Measurements from ENCODE around the gene BCL2L14. TPM values are rescaled to one million over a fixed set of nuclear protein-coding genes. Genes with fewer than 3 reads are reported as not detected.

Gene BCL2L14
- total and polyA plus RNA-seq, 2 donors (not counting 1 experiment from before 2014, with no cell fraction given) = 0.04 TPM; not detected in 1

- no peak overlapping the region for H3K27ac ChIP-seq (ENCODE audit: low read length in 2 of 2)
- no peaks in the 10 kb centered on the region for H3K9me3 Mint-ChIP-seq (ENCODE audit: insufficient read depth)
- H3K9me3 ChIP-seq (ENCODE audit: control extremely low read depth in 1 of 3, control insufficient read depth in 2 of 3, insufficient read depth in 1 of 3, low read length in 2 of 3) = no peaks in the 10 kb centered on the region
- peaks cover 0 to 11% (median 0%) of the 10 kb centered on the region in 4 experiments for H3K27me3 ChIP-seq (replicated peaks in 1 of 4; ENCODE audit: control extremely low read depth in 1 of 4, control insufficient read depth in 3 of 4, insufficient read depth in 4 of 4, low read length in 3 of 4)
- no peak overlapping the region for H3K27ac Mint-ChIP-seq
- no peak overlapping the region for H3K4me3 ChIP-seq (ENCODE audit: control extremely low read depth in 1 of 5, extremely low read depth in 1 of 5, insufficient read depth in 1 of 5, low read depth in 2 of 5, low read length in 4 of 5)
- ATAC-seq (ENCODE audit: low read depth) (no peak), DNase-seq (no peak)
- 100% methylated on average over 1 of the region's 2 CpGs for WGBS (ENCODE audit: insufficient coverage)
- H3K4me3 Mint-ChIP-seq = no peak overlapping the region
- no peak overlapping the region for H3K9ac ChIP-seq (ENCODE audit: low read length)
- H3K36me3 ChIP-seq (replicated peaks in 1 of 2; ENCODE audit: control extremely low read depth in 1 of 2, control insufficient read depth in 1 of 2, extremely low read depth in 1 of 2, insufficient read depth in 2 of 2, low read length in 1 of 2) = no peaks in the 10 kb centered on the region
- intact Hi-C loops (cut with micrococcal nuclease) = no loop called here
- H3K4me1 ChIP-seq (ENCODE audit: control insufficient read depth in 2 of 2, insufficient read depth in 2 of 2, low read length in 2 of 2) = no peaks in the 10 kb centered on the region
- H3K27me3 Mint-ChIP-seq = peaks cover 21% of the 10 kb centered on the region
- H3K4me2 ChIP-seq (replicated peaks; ENCODE audit: low read depth, low read length, poor library complexity, severe bottlenecking) = no peak overlapping the region
- no peaks in the 10 kb centered on the region for H3K79me2 ChIP-seq (ENCODE audit: control insufficient read depth, insufficient read depth, low read length)
- CTCF ChIA-PET = no interaction called here
- H4K20me1 ChIP-seq (ENCODE audit: control insufficient read depth, insufficient read depth, low read length, poor library complexity, severe bottlenecking) = no peaks in the 10 kb centered on the region
- H3K4me1 Mint-ChIP-seq = no peaks in the 10 kb centered on the region
- POLR2A ChIA-PET = no interaction called here
- TF ChIP-seq, protein P1, sequence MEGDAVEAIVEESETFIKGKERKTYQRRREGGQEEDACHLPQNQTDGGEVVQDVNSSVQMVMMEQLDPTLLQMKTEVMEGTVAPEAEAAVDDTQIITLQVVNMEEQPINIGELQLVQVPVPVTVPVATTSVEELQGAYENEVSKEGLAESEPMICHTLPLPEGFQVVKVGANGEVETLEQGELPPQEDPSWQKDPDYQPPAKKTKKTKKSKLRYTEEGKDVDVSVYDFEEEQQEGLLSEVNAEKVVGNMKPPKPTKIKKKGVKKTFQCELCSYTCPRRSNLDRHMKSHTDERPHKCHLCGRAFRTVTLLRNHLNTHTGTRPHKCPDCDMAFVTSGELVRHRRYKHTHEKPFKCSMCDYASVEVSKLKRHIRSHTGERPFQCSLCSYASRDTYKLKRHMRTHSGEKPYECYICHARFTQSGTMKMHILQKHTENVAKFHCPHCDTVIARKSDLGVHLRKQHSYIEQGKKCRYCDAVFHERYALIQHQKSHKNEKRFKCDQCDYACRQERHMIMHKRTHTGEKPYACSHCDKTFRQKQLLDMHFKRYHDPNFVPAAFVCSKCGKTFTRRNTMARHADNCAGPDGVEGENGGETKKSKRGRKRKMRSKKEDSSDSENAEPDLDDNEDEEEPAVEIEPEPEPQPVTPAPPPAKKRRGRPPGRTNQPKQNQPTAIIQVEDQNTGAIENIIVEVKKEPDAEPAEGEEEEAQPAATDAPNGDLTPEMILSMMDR (IDR thresholded peaks at IDR 0.05) = no peak
- TF ChIP-seq EZH2 (IDR thresholded peaks at IDR 0.05; ENCODE audit: borderline replicate concordance, insufficient read depth, low read depth, low read length, poor library complexity, severe bottlenecking) = no peak
- no peak overlapping the region for H2AFZ ChIP-seq (ENCODE audit: insufficient read depth, low read depth, low read length, poor library complexity, severe bottlenecking)
Measured at GRCh38 chr12:12087693-12088034, 16.9 kb downstream of the BCL2L14 start.

GRCh38 chr12:12088147-12088546 is 17.4 kb downstream of the BCL2L14 start:
- ChIA-PET POLR2A (no interaction called here), CTCF (no interaction called here)
- TF ChIP-seq, protein P1 (IDR thresholded peaks at IDR 0.05) = no peak
- TF ChIP-seq EZH2 (IDR thresholded peaks at IDR 0.05; ENCODE audit: borderline replicate concordance, insufficient read depth, low read depth, low read length, poor library complexity, severe bottlenecking) = no peak
- H3K79me2 ChIP-seq (ENCODE audit: control insufficient read depth, insufficient read depth, low read length) = no peaks in the 10 kb centered on the region
- H3K27me3 Mint-ChIP-seq = peaks cover 25% of the 10 kb centered on the region
- no peak overlapping the region for H3K4me2 ChIP-seq (replicated peaks; ENCODE audit: low read depth, low read length, poor library complexity, severe bottlenecking)
- H3K27ac ChIP-seq (ENCODE audit: low read length in 2 of 2) = no peak overlapping the region
- H3K4me3 Mint-ChIP-seq = no peak overlapping the region
- no peaks in the 10 kb centered on the region for H4K20me1 ChIP-seq (ENCODE audit: control insufficient read depth, insufficient read depth, low read length, poor library complexity, severe bottlenecking)
- no peaks in the 10 kb centered on the region for H3K36me3 ChIP-seq (replicated peaks in 1 of 2; ENCODE audit: control extremely low read depth in 1 of 2, control insufficient read depth in 1 of 2, extremely low read depth in 1 of 2, insufficient read depth in 2 of 2, low read length in 1 of 2)
- 98% methylated on average over 6 of the region's 10 CpGs for WGBS (ENCODE audit: insufficient coverage)
- no peak overlapping the region for H3K27ac Mint-ChIP-seq
- no peaks in the 10 kb centered on the region for H3K4me1 Mint-ChIP-seq
- no peak overlapping the region for H2AFZ ChIP-seq (ENCODE audit: insufficient read depth, low read depth, low read length, poor library complexity, severe bottlenecking)
- ATAC-seq (ENCODE audit: low read depth) = no peak
- H3K4me3 ChIP-seq (ENCODE audit: control extremely low read depth in 1 of 5, extremely low read depth in 1 of 5, insufficient read depth in 1 of 5, low read depth in 2 of 5, low read length in 4 of 5) = no peak overlapping the region
- no peak overlapping the region for H3K9ac ChIP-seq (ENCODE audit: low read length)
- peaks cover 0 to 11% (median 0%) of the 10 kb centered on the region in 4 experiments for H3K27me3 ChIP-seq (replicated peaks in 1 of 4; ENCODE audit: control extremely low read depth in 1 of 4, control insufficient read depth in 3 of 4, insufficient read depth in 4 of 4, low read length in 3 of 4)
- no peak for DNase-seq
- no peaks in the 10 kb centered on the region for H3K4me1 ChIP-seq (ENCODE audit: control insufficient read depth in 2 of 2, insufficient read depth in 2 of 2, low read length in 2 of 2)
- intact Hi-C loops (cut with micrococcal nuclease) = no loop called here
- no peaks in the 10 kb centered on the region for H3K9me3 ChIP-seq (ENCODE audit: control extremely low read depth in 1 of 3, control insufficient read depth in 2 of 3, insufficient read depth in 1 of 3, low read length in 2 of 3)
- H3K9me3 Mint-ChIP-seq (ENCODE audit: insufficient read depth) = no peaks in the 10 kb centered on the region

Measured in B cell (primary cell).